WTC11 (cell line): ENCODE results near the gene FBXW2. TPM values are rescaled to one million over a fixed set of nuclear protein-coding genes. Genes with fewer than 3 reads are reported as not detected.

Source experiments
- ATAC-seq: fragments of 200-7000 bp; cut with Tn5 transposase; 2 replicates; pipeline ENCODE4 v1.10.0; 2021; ENCODE audit warnings: mild to moderate bottlenecking, moderate library complexity
- CTCF ChIA-PET: fragments of 300-600 bp; sonication (Branson Sonifier 250); formaldehyde crosslinking; loops from one replicate; lab custom pipeline; 2021; ENCODE audit warnings: antibody characterized with exemption; lab: Charles Lee
- POLR2A ChIA-PET: fragments of 350-600 bp; sonication (Branson Sonifier 250); formaldehyde crosslinking; loops from one replicate; lab custom pipeline; 2021; ENCODE audit warnings: antibody characterized with exemption; lab: Charles Lee
- DNase-seq: peaks from one replicate; pipeline ENCODE4 v3.0.0; 2021; ENCODE audit warnings: low spot score
- H3K27ac Mint-ChIP-seq: 2 replicates; pipeline ENCODE4 v1.8.0; 2021; ENCODE audit warnings: mixed read lengths
- H3K27me3 Mint-ChIP-seq: 2 replicates; pipeline ENCODE4 v1.8.0; 2021; ENCODE audit warnings: low read depth, mild to moderate bottlenecking, moderate library complexity, mixed read lengths
- H3K36me3 Mint-ChIP-seq: 2 replicates; pipeline ENCODE4 v1.8.0; 2021; ENCODE audit warnings: mixed read lengths
- H3K4me1 Mint-ChIP-seq: 2 replicates; pipeline ENCODE4 v1.8.0; 2022; ENCODE audit warnings: mixed read lengths
- H3K4me3 Mint-ChIP-seq: 2 replicates; pipeline ENCODE4 v1.8.0; 2021; ENCODE audit warnings: mild to moderate bottlenecking, moderate library complexity, mixed read lengths
- H3K9me3 Mint-ChIP-seq: 2 replicates; pipeline ENCODE4 v1.8.0; 2021; ENCODE audit warnings: mixed read lengths
- AFF4 ChIP-seq: sonication (generic); formaldehyde crosslinking; IDR thresholded peaks from 2 replicates; pipeline ENCODE4 v1.8.1; 2023; ENCODE audit warnings: mild to moderate bottlenecking, missing genetic modification reagents, borderline replicate concordance
- CREM ChIP-seq: sonication (generic); formaldehyde crosslinking; IDR thresholded peaks from 2 replicates; pipeline ENCODE4 v1.8.1; 2022; ENCODE audit warnings: mild to moderate bottlenecking, missing genetic modification reagents, moderate library complexity
- E2F5 ChIP-seq: sonication (generic); formaldehyde crosslinking; IDR thresholded peaks from 2 replicates; pipeline ENCODE4 v1.8.1; 2022; ENCODE audit warnings: mild to moderate bottlenecking, moderate library complexity, missing genetic modification reagents
- ELF4 ChIP-seq: sonication (generic); formaldehyde crosslinking; IDR thresholded peaks from 2 replicates; pipeline ENCODE4 v1.8.1; 2022; ENCODE audit warnings: low read depth, mild to moderate bottlenecking, moderate library complexity, missing genetic modification reagents
- ESRRA ChIP-seq: sonication (generic); formaldehyde crosslinking; IDR thresholded peaks from 2 replicates; pipeline ENCODE4 v1.8.1; 2022; ENCODE audit warnings: mild to moderate bottlenecking, missing genetic modification reagents, borderline replicate concordance
- FOXP1 ChIP-seq: sonication (generic); formaldehyde crosslinking; IDR thresholded peaks from 2 replicates; pipeline ENCODE4 v1.8.0; 2022; ENCODE audit warnings: missing genetic modification reagents, mild to moderate bottlenecking, moderate library complexity, borderline replicate concordance
- GTF2I ChIP-seq: fragments of 250-450 bp; sonication (Bioruptor Pico); conservative IDR thresholded peaks from 2 replicates; pipeline ENCODE4 v1.4.0; 2021; ENCODE audit warnings: mild to moderate bottlenecking
- JUN ChIP-seq: sonication (generic); formaldehyde crosslinking; IDR thresholded peaks from 2 replicates; pipeline ENCODE4 v1.8.0; 2023; ENCODE audit warnings: mild to moderate bottlenecking, missing genetic modification reagents
- MLX ChIP-seq: sonication (generic); formaldehyde crosslinking; IDR thresholded peaks from 2 replicates; pipeline ENCODE4 v1.8.1; 2023; ENCODE audit warnings: mild to moderate bottlenecking, missing genetic modification reagents, moderate library complexity
- PRDM15 ChIP-seq: sonication (generic); formaldehyde crosslinking; IDR thresholded peaks from 2 replicates; pipeline ENCODE4 v1.8.0; 2022; ENCODE audit warnings: missing genetic modification reagents
- PRRX2 ChIP-seq: fragments of 250-450 bp; sonication (Bioruptor Pico); IDR thresholded peaks from 2 replicates; pipeline ENCODE4 v1.8.0; 2021; ENCODE audit warnings: mild to moderate bottlenecking
- SMAD3 ChIP-seq: sonication (generic); formaldehyde crosslinking; IDR thresholded peaks from 2 replicates; pipeline ENCODE4 v1.8.0; 2022; ENCODE audit warnings: missing genetic modification reagents, mild to moderate bottlenecking, borderline replicate concordance
- SP1 ChIP-seq: sonication (generic); formaldehyde crosslinking; conservative IDR thresholded peaks from 2 replicates; pipeline ENCODE4 v1.8.1; 2022; ENCODE audit warnings: missing genetic modification reagents
- STAT6 ChIP-seq: sonication (generic); formaldehyde crosslinking; conservative IDR thresholded peaks from 2 replicates; pipeline ENCODE4 v1.8.1; 2023; ENCODE audit warnings: mild to moderate bottlenecking, low read depth, missing genetic modification reagents, moderate library complexity
- TCF7 ChIP-seq: sonication (generic); formaldehyde crosslinking; IDR thresholded peaks from 2 replicates; pipeline ENCODE4 v1.8.0; 2022; ENCODE audit warnings: mild to moderate bottlenecking, low read depth, missing genetic modification reagents, moderate library complexity
- ZNF121 ChIP-seq: sonication (generic); formaldehyde crosslinking; IDR thresholded peaks from 2 replicates; pipeline ENCODE4 v1.8.0; 2023; ENCODE audit warnings: missing genetic modification reagents
- ZNF423 ChIP-seq: fragments of 250-450 bp; sonication (Bioruptor Pico); IDR thresholded peaks from 2 replicates; pipeline ENCODE4 v2.1.2; 2022; ENCODE audit warnings: mild to moderate bottlenecking, moderate library complexity
- ZNF512 ChIP-seq: sonication (generic); formaldehyde crosslinking; IDR thresholded peaks from 2 replicates; pipeline ENCODE4 v1.8.1; 2022; ENCODE audit warnings: missing genetic modification reagents, borderline replicate concordance
- total RNA-seq: library from RNA; stranded (reverse); gene quantifications from 3 replicates; pipeline ENCODE4 v1.2.3, GENCODE V29; 2021

The FBXW2 gene
- total RNA-seq, 1 experiment from 2014 or later, result 59.8 TPM

GRCh38 chr9:120711354-120711753 is 81.9 kb downstream of the FBXW2 start:
- no peak overlapping the region for H3K27ac Mint-ChIP-seq
- H3K9me3 Mint-ChIP-seq, result no peaks in the 10 kb centered on the region
- no peak for ATAC-seq
- CTCF ChIA-PET, result no interaction called here
- H3K36me3 Mint-ChIP-seq, result no peaks in the 10 kb centered on the region
- H3K27me3 Mint-ChIP-seq, result peaks cover 76% of the 10 kb centered on the region
- no peak overlapping the region for H3K4me3 Mint-ChIP-seq
- POLR2A ChIA-PET, result no interaction called here
- peaks cover 17% of the 10 kb centered on the region for H3K4me1 Mint-ChIP-seq
- no peak for DNase-seq
- TF ChIP-seq STAT6 (CRISPR knock-in tag), result no peak

GRCh38 chr9:120710110-120710981 is 82.9 kb downstream of the FBXW2 start:
- Mint-ChIP-seq H3K36me3 (no peaks in the 10 kb centered on the region), H3K4me3 (no peak overlapping the region), H3K27ac (no peak overlapping the region), H3K9me3 (no peaks in the 10 kb centered on the region), H3K27me3 (peaks cover 83% of the 10 kb centered on the region), H3K4me1 (peaks cover 13% of the 10 kb centered on the region)
- ChIA-PET POLR2A (no interaction called here), CTCF (no interaction called here)
- no peak for ATAC-seq
- DNase-seq, result no peak
- TF ChIP-seq FOXP1, result no peak
- TF ChIP-seq CREM (CRISPR knock-in tag), result no peak
- no peak for TF ChIP-seq ZNF512 (CRISPR knock-in tag)
- no peak for TF ChIP-seq PRDM15 (CRISPR knock-in tag)
- no peak for TF ChIP-seq PRRX2 (CRISPR knock-in tag)
- no peak for TF ChIP-seq ZNF121 (CRISPR knock-in tag)
- TF ChIP-seq GTF2I, result no peak
- TF ChIP-seq SP1 (CRISPR knock-in tag), result no peak
- no peak for TF ChIP-seq SMAD3 (CRISPR knock-in tag)
- no peak for TF ChIP-seq MLX (CRISPR knock-in tag)
- no peak for TF ChIP-seq JUN (CRISPR knock-in tag)
- no peak for TF ChIP-seq AFF4 (CRISPR knock-in tag)
- TF ChIP-seq TCF7 (CRISPR knock-in tag), result no peak
- TF ChIP-seq ELF4 (CRISPR knock-in tag), result no peak
- no peak for TF ChIP-seq ZNF423 (CRISPR knock-in tag)
- TF ChIP-seq ESRRA, result no peak
- no peak for TF ChIP-seq E2F5 (CRISPR knock-in tag)
